Ovary (tissue), 9 donors: ENCODE data around the gene FOLR3. TPM values are rescaled to one million over a fixed set of nuclear protein-coding genes. Genes with fewer than 3 reads are reported as not detected.

Experiments used
- DNase-seq, 5 donors: peaks; one replicate each; pipeline ENCODE4 v3.0.0-alpha.2; 2019 to 2020
- H3K27ac ChIP-seq, 2 donors: fragments of 200-600 bp; one replicate each; pipeline versions ENCODE4 v1.5.1 to v1.8.0; 2019 to 2022
- H3K27me3 ChIP-seq: fragments of 200-600 bp; one replicate; pipeline ENCODE4 v1.8.0; 2022
- H3K36me3 ChIP-seq: fragments of 200-600 bp; sonication (generic); one replicate; pipeline ENCODE4 v1.5.1; 2019
- H3K4me1 ChIP-seq: one replicate; pipeline ENCODE4 v1.8.1; 2013; ENCODE audit warnings: mild to moderate bottlenecking, moderate library complexity; ENCODE audit not compliant: insufficient read depth
- H3K4me3 ChIP-seq: fragments of 200-600 bp; sonication (generic); one replicate; pipeline ENCODE4 v1.5.1; 2017
- H3K9me3 ChIP-seq, 2 donors: fragments of 200-600 bp in 1 of 2; sonication (generic) in 1 of 2; one replicate each; pipeline versions ENCODE4 v1.5.1 to v1.8.1; 2013 to 2019; ENCODE audit warnings: mild to moderate bottlenecking in 1 of 2, moderate library complexity in 1 of 2
- EP300 ChIP-seq: sonication (generic); formaldehyde crosslinking; IDR thresholded peaks from one replicate; pipeline ENCODE4 v1.6.1; 2017; ENCODE audit warnings: antibody characterized with exemption
- POLR2A ChIP-seq: fragments of 450-650 bp; IDR thresholded peaks from one replicate; pipeline ENCODE4 v1.6.1; 2017; ENCODE audit warnings: antibody characterized with exemption, mild to moderate bottlenecking, moderate library complexity
- WGBS, 3 donors: extraction: QIAGEN DNeasy Blood & Tissue Kit in 1 of 3; methylation state at CpG; one replicate each; pipeline versions ENCODE4 v1.1.5 to v1.1.7; 2013 to 2017; 5-methylcytosine and 5-hydroxymethylcytosine counted together
- intact Hi-C, 4 donors: fragments of 100-400 bp; cut with DNase I; formaldehyde crosslinking; loops; one replicate each; pipeline versions ENCODE4 v1.11.0 to v1.15.1; 2022 to 2023
- polyA plus RNA-seq, 2 donors: library from polyadenylated mRNA; stranded (reverse); fragments of 200-250 nt in 1 of 2; fragments of 350-450 nt in 1 of 2; fragmentation: Illumina TruSeq in 1 of 2; extraction: RNeasy Lipid Tissue Mini Kit (QIAGEN cat#74804) in 1 of 2; gene quantifications; one replicate each; pipeline ENCODE4 v1.2.3, GENCODE V29; 2013 to 2014
- total RNA-seq, 7 donors: library from RNA; depleted of rRNA in 2 of 7; stranded (reverse); fragments of >200 nt in 2 of 7; fragmentation: NEBNext Ultra II Directional in 3 of 7; extraction: Animal tissue kit (Norgen Biotek cat#: 25700) in 3 of 7; gene quantifications; one replicate each; pipeline versions ENCODE4 v1.1.0 to v1.2.4, GENCODE V29; 2016 to 2023
- TF ChIP-seq, protein P1 (sequence below), 3 donors: fragments of 450-650 bp in 2 of 3; fragments of 200-600 bp in 1 of 3; IDR thresholded peaks; one replicate each; pipeline versions ENCODE4 v1.5.1 to v1.8.0; 2016 to 2022; ENCODE audit warnings: antibody characterized with exemption in 3 of 3, mild to moderate bottlenecking in 1 of 3
- donor health status: DM: no; HTN: no; CAD: no; lungs with moderate emphysema.
- donor health status: DM: no; HTN: no; CAD: no.
- donor health status: Bipolar disorder and iron deficiency.
- donor health status: DM: yes; HTN: yes; CAD: no.
- donor health status: DM: no; HTN: no; CAD: no.
- donor health status: DM: yes; HTN: yes; CAD: no.

Gene FOLR3
- total and polyA plus RNA-seq, 9 donors = not detected

DNA sequence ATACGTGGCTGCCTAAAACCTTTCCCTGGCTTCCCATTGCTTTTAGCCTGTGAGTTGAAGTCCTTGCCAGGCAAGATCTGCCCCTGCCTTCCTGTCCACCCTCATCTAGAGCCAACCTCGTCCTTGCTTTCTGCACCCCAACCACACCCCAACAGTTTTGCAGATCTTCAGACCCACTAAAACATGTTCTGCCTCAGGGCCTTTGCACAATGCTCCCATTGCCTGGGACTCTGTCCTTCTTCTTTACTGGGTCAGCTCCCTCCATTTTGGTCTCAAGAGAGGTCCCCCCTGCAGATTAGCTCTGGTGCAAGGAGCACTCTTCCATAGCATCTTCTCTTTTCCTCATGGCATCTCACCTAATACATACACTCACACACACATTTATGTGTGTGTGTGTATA lies 14.6 kb upstream of the FOLR3 start:
- 66 to 74% (median 71%) methylated on average over 2 of the region's 2 CpGs for WGBS, 3 donors

GRCh38 chr11:72122607-72123006 lies 12.9 kb upstream of the FOLR3 start:
- H3K27ac ChIP-seq = no peak overlapping the region
- H3K4me1 ChIP-seq = no peaks in the 10 kb centered on the region
- no peak overlapping the region for H3K4me3 ChIP-seq
- H3K27me3 ChIP-seq = no peaks in the 10 kb centered on the region
- DNase-seq = no peak
- H3K36me3 ChIP-seq = no peaks in the 10 kb centered on the region
- no peak for TF ChIP-seq EP300
- TF ChIP-seq, protein P1, sequence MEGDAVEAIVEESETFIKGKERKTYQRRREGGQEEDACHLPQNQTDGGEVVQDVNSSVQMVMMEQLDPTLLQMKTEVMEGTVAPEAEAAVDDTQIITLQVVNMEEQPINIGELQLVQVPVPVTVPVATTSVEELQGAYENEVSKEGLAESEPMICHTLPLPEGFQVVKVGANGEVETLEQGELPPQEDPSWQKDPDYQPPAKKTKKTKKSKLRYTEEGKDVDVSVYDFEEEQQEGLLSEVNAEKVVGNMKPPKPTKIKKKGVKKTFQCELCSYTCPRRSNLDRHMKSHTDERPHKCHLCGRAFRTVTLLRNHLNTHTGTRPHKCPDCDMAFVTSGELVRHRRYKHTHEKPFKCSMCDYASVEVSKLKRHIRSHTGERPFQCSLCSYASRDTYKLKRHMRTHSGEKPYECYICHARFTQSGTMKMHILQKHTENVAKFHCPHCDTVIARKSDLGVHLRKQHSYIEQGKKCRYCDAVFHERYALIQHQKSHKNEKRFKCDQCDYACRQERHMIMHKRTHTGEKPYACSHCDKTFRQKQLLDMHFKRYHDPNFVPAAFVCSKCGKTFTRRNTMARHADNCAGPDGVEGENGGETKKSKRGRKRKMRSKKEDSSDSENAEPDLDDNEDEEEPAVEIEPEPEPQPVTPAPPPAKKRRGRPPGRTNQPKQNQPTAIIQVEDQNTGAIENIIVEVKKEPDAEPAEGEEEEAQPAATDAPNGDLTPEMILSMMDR (IDR thresholded peaks at IDR 0.05) = no peak
- 62 to 76% (median 76%) methylated on average over 1 of the region's 1 CpG for WGBS, 3 donors
- H3K9me3 ChIP-seq = no peaks in the 10 kb centered on the region
- intact Hi-C loops = no loop called here

More for the DNA sequence above, 14.6 kb upstream of the FOLR3 start:
- H3K4me1 ChIP-seq = no peaks in the 10 kb centered on the region
- no peaks in the 10 kb centered on the region for H3K36me3 ChIP-seq
- H3K27me3 ChIP-seq = no peaks in the 10 kb centered on the region
- TF ChIP-seq, protein P1 (IDR thresholded peaks at IDR 0.05) = no peak
- TF ChIP-seq POLR2A (no peak), EP300 (no peak)
- no peak for DNase-seq
- H3K9me3 ChIP-seq = no peaks in the 10 kb centered on the region
- H3K4me3 ChIP-seq = no peak overlapping the region
- H3K27ac ChIP-seq = no peak overlapping the region
- intact Hi-C loops = no loop called here

DNA sequence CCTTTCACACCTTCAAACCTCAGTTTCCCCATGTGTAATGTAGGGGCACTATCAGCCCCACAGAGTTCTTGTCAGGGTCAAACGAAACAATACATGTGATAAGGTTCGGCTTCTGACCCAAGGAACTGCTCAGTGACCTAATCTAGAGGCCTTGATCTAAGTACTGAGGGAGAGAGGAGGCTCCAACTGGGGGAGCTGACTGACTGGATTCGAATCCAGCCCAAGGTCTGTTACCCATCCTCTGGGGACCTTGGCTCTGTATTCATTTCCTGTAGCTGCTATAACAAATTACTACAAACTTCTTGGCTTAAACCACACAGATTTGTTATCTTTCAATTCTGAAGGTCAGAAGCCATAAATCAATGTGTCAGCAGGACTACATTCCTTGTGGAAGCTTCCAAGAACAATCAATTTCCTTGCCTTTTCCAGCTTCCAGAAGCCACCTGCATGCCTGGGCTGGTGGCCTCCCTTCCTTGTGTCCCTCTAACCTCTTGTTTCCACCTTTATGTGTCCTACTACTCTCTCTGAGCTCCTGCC lies 12.3 kb upstream of the FOLR3 start:
- intact Hi-C loops = no loop called here
- DNase-seq = no peak
- Histone ChIP-seq H3K4me3 (no peak overlapping the region), H3K4me1 (no peaks in the 10 kb centered on the region), H3K27me3 (no peaks in the 10 kb centered on the region), H3K27ac (no peak overlapping the region), H3K9me3 (no peaks in the 10 kb centered on the region), H3K36me3 (no peaks in the 10 kb centered on the region)
- WGBS, 3 donors = 45 to 60% (median 48%) methylated on average over 3 of the region's 3 CpGs
- TF ChIP-seq EP300 (no peak), POLR2A (no peak)
- TF ChIP-seq, protein P1 (IDR thresholded peaks at IDR 0.05) = no peak

DNA sequence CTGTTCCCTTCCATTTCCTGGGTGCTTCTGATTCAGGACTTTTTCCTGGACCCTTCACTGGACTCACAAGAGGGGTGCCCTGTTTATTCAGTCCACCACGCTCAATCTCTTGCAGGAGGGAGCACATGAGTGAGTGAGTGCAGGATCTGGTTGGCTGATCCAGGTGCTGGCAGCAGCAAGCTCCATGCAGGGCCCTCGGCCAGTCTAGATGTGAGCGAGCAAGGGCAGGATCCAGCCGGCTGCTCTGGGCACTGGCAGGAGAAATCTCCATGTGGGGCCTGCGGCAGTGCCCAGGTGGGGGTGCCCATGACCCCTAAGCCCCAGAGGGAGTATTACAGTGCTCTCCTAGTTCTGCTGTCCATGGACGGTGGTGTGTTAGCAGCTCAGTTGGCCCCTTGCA lies 11.5 kb upstream of the FOLR3 start:
- no peak for DNase-seq
- no peak overlapping the region for H3K4me3 ChIP-seq
- no peaks in the 10 kb centered on the region for H3K9me3 ChIP-seq
- no peak for TF ChIP-seq POLR2A
- TF ChIP-seq, protein P1 (IDR thresholded peaks at IDR 0.05) = no peak
- TF ChIP-seq EP300 = no peak
- WGBS, 3 donors = 82 to 92% (median 92%) methylated on average over 6 of the region's 6 CpGs
- no peaks in the 10 kb centered on the region for H3K27me3 ChIP-seq
- H3K36me3 ChIP-seq = no peaks in the 10 kb centered on the region
- intact Hi-C loops = no loop called here
- no peaks in the 10 kb centered on the region for H3K4me1 ChIP-seq
- no peak overlapping the region for H3K27ac ChIP-seq
